Natural killer cell (primary cell): ENCODE data around the gene CDKL4. TPM values are rescaled to one million over a fixed set of nuclear protein-coding genes. Genes with fewer than 3 reads are reported as not detected.
"Not testable (repeated sequence)": the region's sequence is repeated elsewhere in the genome, so short reads cannot be mapped to it uniquely, and the experiment has no call there.

ENCODE experiments used
- ATAC-seq, 3 donors: fragments of 150-1000 bp in 2 of 3; fragments of 200-7000 bp in 1 of 3; cut with Tn5 transposase; 1 replicate in 1 of 3; 2 replicates in 2 of 3; pipeline ENCODE4 v1.10.0; 2021; ENCODE audit warnings: mild to moderate bottlenecking in 2 of 3, moderate library complexity in 2 of 3
- DNase-seq, 2 donors: peaks; one replicate each; pipeline versions ENCODE4 v3.0.0 to v3.0.0-alpha.2; 2013 to 2021; ENCODE audit warnings: mixed read lengths in 1 of 2
- H3K27ac ChIP-seq: one replicate; pipeline ENCODE4 v1.5.1; 2013; ENCODE audit warnings: mild to moderate bottlenecking, low read length
- H3K27me3 ChIP-seq: one replicate; pipeline ENCODE4 v1.6.1; 2013; ENCODE audit warnings: low read length; ENCODE audit not compliant: control insufficient read depth, insufficient read depth
- H3K36me3 ChIP-seq: one replicate; pipeline ENCODE4 v1.6.1; 2013; ENCODE audit warnings: low read length; ENCODE audit not compliant: control insufficient read depth, insufficient read depth
- H3K4me1 ChIP-seq: one replicate; pipeline ENCODE4 v1.6.1; 2013; ENCODE audit warnings: low read length; ENCODE audit not compliant: control insufficient read depth, insufficient read depth
- H3K4me3 ChIP-seq: one replicate; pipeline ENCODE4 v1.5.1; 2013; ENCODE audit warnings: low read length
- H3K9me3 ChIP-seq: one replicate; pipeline ENCODE4 v1.6.1; 2013; ENCODE audit warnings: low read length; ENCODE audit not compliant: control insufficient read depth, insufficient read depth
- H3K27ac Mint-ChIP-seq, 2 donors: one replicate each; pipeline ENCODE4 v1.8.0; 2022; ENCODE audit warnings: mild to moderate bottlenecking in 2 of 2, mixed read lengths in 2 of 2, moderate library complexity in 1 of 2
- H3K27me3 Mint-ChIP-seq, 2 donors: one replicate each; pipeline ENCODE4 v1.8.0; 2022; ENCODE audit warnings: low read depth in 2 of 2, mixed read lengths in 2 of 2
- H3K36me3 Mint-ChIP-seq: one replicate; pipeline ENCODE4 v1.8.0; 2022; ENCODE audit warnings: mixed read lengths
- H3K4me1 Mint-ChIP-seq, 2 donors: one replicate each; pipeline ENCODE4 v1.8.0; 2022; ENCODE audit warnings: mixed read lengths in 2 of 2
- H3K4me3 Mint-ChIP-seq: one replicate; pipeline ENCODE4 v1.8.0; 2022; ENCODE audit warnings: mild to moderate bottlenecking, moderate library complexity, mixed read lengths
- H3K9me3 Mint-ChIP-seq, 2 donors: one replicate each; pipeline ENCODE4 v1.8.0; 2022; ENCODE audit warnings: mixed read lengths in 2 of 2
- WGBS: methylation state at CpG from one replicate; pipeline ENCODE4 v1.1.7; 2013; ENCODE audit warnings: missing lambda C conversion rate; ENCODE audit not compliant: insufficient coverage; 5-methylcytosine and 5-hydroxymethylcytosine counted together
- intact Hi-C: fragments of 100-400 bp; cut with micrococcal nuclease; formaldehyde crosslinking; loops from one replicate; pipeline ENCODE4 v1.14.2; 2022
- total RNA-seq, 4 donors: library from RNA; stranded (reverse); fragments of 120-200 nt in 1 of 4; gene quantifications; one replicate each; pipeline versions ENCODE4 v1.2.3 to v1.2.4, GENCODE V29; 2013 to 2022
- TF ChIP-seq, protein P1 (sequence below): fragments of 200-600 bp; IDR thresholded peaks from one replicate; pipeline ENCODE4 v1.8.0; 2022; ENCODE audit warnings: antibody characterized with exemption

CDKL4 gene
- total RNA-seq, 3 donors from 2014 or later (not counting 1 experiment from before 2014, with no cell fraction given): not detected

- intact Hi-C loops: no loop called here
- H3K4me1 ChIP-seq: peaks cover 20% of the 10 kb centered on the region
- H3K27ac Mint-ChIP-seq: no peak overlapping the region
- TF ChIP-seq, protein P1, sequence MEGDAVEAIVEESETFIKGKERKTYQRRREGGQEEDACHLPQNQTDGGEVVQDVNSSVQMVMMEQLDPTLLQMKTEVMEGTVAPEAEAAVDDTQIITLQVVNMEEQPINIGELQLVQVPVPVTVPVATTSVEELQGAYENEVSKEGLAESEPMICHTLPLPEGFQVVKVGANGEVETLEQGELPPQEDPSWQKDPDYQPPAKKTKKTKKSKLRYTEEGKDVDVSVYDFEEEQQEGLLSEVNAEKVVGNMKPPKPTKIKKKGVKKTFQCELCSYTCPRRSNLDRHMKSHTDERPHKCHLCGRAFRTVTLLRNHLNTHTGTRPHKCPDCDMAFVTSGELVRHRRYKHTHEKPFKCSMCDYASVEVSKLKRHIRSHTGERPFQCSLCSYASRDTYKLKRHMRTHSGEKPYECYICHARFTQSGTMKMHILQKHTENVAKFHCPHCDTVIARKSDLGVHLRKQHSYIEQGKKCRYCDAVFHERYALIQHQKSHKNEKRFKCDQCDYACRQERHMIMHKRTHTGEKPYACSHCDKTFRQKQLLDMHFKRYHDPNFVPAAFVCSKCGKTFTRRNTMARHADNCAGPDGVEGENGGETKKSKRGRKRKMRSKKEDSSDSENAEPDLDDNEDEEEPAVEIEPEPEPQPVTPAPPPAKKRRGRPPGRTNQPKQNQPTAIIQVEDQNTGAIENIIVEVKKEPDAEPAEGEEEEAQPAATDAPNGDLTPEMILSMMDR: no peak
- H3K27me3 Mint-ChIP-seq: no peaks in the 10 kb centered on the region
- 89% methylated on average over 1 of the region's 1 CpG for WGBS
- H3K9me3 Mint-ChIP-seq: no peaks in the 10 kb centered on the region
- no peaks in the 10 kb centered on the region for H3K36me3 ChIP-seq
- H3K4me3 Mint-ChIP-seq: no peak overlapping the region
- no peaks in the 10 kb centered on the region for H3K36me3 Mint-ChIP-seq
- H3K27me3 ChIP-seq: no peaks in the 10 kb centered on the region
- H3K9me3 ChIP-seq: no peaks in the 10 kb centered on the region
- no peak overlapping the region for H3K4me3 ChIP-seq
- H3K27ac ChIP-seq: no peak overlapping the region
- ATAC-seq: no peak
- peaks cover 32 to 34% of the 10 kb centered on the region in 2 donors for H3K4me1 Mint-ChIP-seq
- DNase-seq: no peak
These were observed 30.8 kb downstream of the CDKL4 start for GRCh38 chr2:39213015-39213414.

DNA sequence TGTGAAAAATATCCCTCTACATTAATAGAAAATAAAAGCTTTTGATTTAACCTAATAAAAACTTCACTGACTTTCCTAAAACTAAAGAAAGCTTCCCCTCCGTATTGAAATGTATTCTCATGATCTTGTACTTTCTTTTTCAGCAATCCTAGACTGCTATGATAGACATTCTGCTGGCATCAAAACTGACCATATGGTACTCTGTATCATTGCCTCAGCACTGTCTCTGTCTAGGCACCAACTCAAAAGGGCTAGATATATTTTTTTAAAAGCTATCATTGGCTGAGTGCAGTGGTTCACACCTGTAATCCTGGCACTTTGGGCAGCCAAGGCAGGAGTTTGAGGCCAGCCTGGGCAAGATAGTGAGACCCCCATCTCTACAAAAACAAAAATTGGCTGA, 32.9 kb downstream of the CDKL4 start:
- H3K9me3 ChIP-seq: no peaks in the 10 kb centered on the region
- DNase-seq (no peak), ATAC-seq (no peak)
- Mint-ChIP-seq H3K4me1 (peaks cover 11 to 13% of the 10 kb centered on the region in 2 donors), H3K9me3 (no peaks in the 10 kb centered on the region), H3K27ac (no peak overlapping the region), H3K27me3 (no peaks in the 10 kb centered on the region), H3K4me3 (no peak overlapping the region), H3K36me3 (no peaks in the 10 kb centered on the region)
- H3K36me3 ChIP-seq: no peaks in the 10 kb centered on the region
- 95% methylated on average over 1 of the region's 1 CpG for WGBS
- no peaks in the 10 kb centered on the region for H3K27me3 ChIP-seq
- no peak overlapping the region for H3K27ac ChIP-seq
- no peak overlapping the region for H3K4me3 ChIP-seq
- intact Hi-C loops: no loop called here
- TF ChIP-seq, protein P1: no peak
- H3K4me1 ChIP-seq: peaks cover 2% of the 10 kb centered on the region

- no peak overlapping the region for H3K4me3 Mint-ChIP-seq
- H3K4me3 ChIP-seq: no peak overlapping the region
- TF ChIP-seq, protein P1: no peak
- WGBS: 96% methylated on average over 4 of the region's 6 CpGs
- no peaks in the 10 kb centered on the region for H3K4me1 ChIP-seq
- no peak for ATAC-seq
- peaks cover 0 to 5% of the 10 kb centered on the region in 2 donors for H3K4me1 Mint-ChIP-seq
- intact Hi-C loops: no loop called here
- H3K27ac ChIP-seq: no peak overlapping the region
- H3K36me3 ChIP-seq: no peaks in the 10 kb centered on the region
- no peaks in the 10 kb centered on the region for H3K27me3 ChIP-seq
- no peaks in the 10 kb centered on the region for H3K9me3 Mint-ChIP-seq
- DNase-seq: no peak
- H3K9me3 ChIP-seq: no peaks in the 10 kb centered on the region
- H3K36me3 Mint-ChIP-seq: no peaks in the 10 kb centered on the region
- peaks cover 0 to 3% of the 10 kb centered on the region in 2 donors for H3K27me3 Mint-ChIP-seq
- H3K27ac Mint-ChIP-seq: no peak overlapping the region
These were observed 40.4 kb downstream of the CDKL4 start for GRCh38 chr2:39203382-39203781.

- Histone ChIP-seq H3K4me3 (no peak overlapping the region), H3K4me1 (no peaks in the 10 kb centered on the region), H3K9me3 (no peaks in the 10 kb centered on the region), H3K27me3 (no peaks in the 10 kb centered on the region), H3K36me3 (no peaks in the 10 kb centered on the region), H3K27ac (no peak overlapping the region)
- DNase-seq (no peak), ATAC-seq (no peak)
- intact Hi-C loops: no loop called here
- Mint-ChIP-seq H3K27me3 (peaks cover 0 to 3% of the 10 kb centered on the region in 2 donors), H3K27ac (no peak overlapping the region), H3K4me3 (no peak overlapping the region), H3K4me1 (peaks cover 0 to 5% of the 10 kb centered on the region in 2 donors), H3K36me3 (no peaks in the 10 kb centered on the region), H3K9me3 (no peaks in the 10 kb centered on the region)
- TF ChIP-seq, protein P1: no peak
- WGBS: 88% methylated on average over 1 of the region's 1 CpG
These were observed 41.0 kb downstream of the CDKL4 start for GRCh38 chr2:39202639-39203369.

- WGBS: 92% methylated on average over 2 of the region's 2 CpGs
- H3K4me1 ChIP-seq, H3K9me3 Mint-ChIP-seq, H3K4me1 Mint-ChIP-seq, H3K27ac Mint-ChIP-seq, ATAC-seq, H3K36me3 Mint-ChIP-seq, H3K36me3 ChIP-seq, H3K27me3 Mint-ChIP-seq, H3K9me3 ChIP-seq, H3K4me3 Mint-ChIP-seq, H3K4me3 ChIP-seq, H3K27me3 ChIP-seq, H3K27ac ChIP-seq, DNase-seq, intact Hi-C loops: not testable (repeated sequence)
These were observed 46.8 kb downstream of the CDKL4 start for GRCh38 chr2:39197003-39197402.
